Endothelial cell of umbilical vein (primary cell): ENCODE measurements around the gene CD24. TPM values are rescaled to one million over a fixed set of nuclear protein-coding genes. Genes with fewer than 3 reads are reported as not detected.

Experiments
- BruUV-seq: library from RNA; stranded (reverse); fragments of 400-500 nt; replicated peaks from 2 replicates; lab custom pipeline; 2021; lab: Mats Ljungman, UMichigan
- CTCF ChIA-PET: fragments of 300-600, 350-600 bp; sonication (Branson Sonifier 250); formaldehyde crosslinking; loops from one replicate; lab custom pipeline; 2021; ENCODE audit warnings: antibody characterized with exemption, inconsistent platforms; lab: Charles Lee
- POLR2A ChIA-PET: fragments of 300-600, 350-600 bp; sonication (Branson Sonifier 250); formaldehyde crosslinking; loops from one replicate; lab custom pipeline; 2021; ENCODE audit warnings: antibody characterized with exemption, inconsistent platforms; lab: Charles Lee
- DNase-seq: peaks from one replicate; pipeline ENCODE4 v3.0.0-alpha.2; 2011; ENCODE audit warnings: low read depth, low spot score
- FAIRE-seq: peaks from 2 replicates; lab custom pipeline; 2011; peaks lifted over from hg19 to GRCh38; lab: Jason Lieb, UNC
- H2AFZ ChIP-seq: 2 replicates; pipeline ENCODE4 v1.6.0; 2012; ENCODE audit warnings: low read depth, low read length, control low read depth, inconsistent platforms
- H3K27ac ChIP-seq: 2 replicates; pipeline ENCODE4 v1.5.1; 2011; ENCODE audit warnings: low read depth, mild to moderate bottlenecking, control low read depth, low read length, moderate library complexity; ENCODE audit not compliant: insufficient read depth
- H3K27me3 ChIP-seq, 2 experiments: 2 replicates each; pipeline versions ENCODE4 v1.6.0 to v1.6.1; 2011; ENCODE audit warnings: low read length in 2 of 2, mixed read lengths in 1 of 2; ENCODE audit not compliant: control insufficient read depth in 2 of 2, insufficient read depth in 2 of 2
- H3K36me3 ChIP-seq, 2 experiments: 2 replicates in 1 of 2; 3 replicates in 1 of 2; pipeline ENCODE4 v1.5.1; 2011; ENCODE audit warnings: low read length in 2 of 2, mild to moderate bottlenecking in 1 of 2, moderate library complexity in 1 of 2; ENCODE audit not compliant: control insufficient read depth in 2 of 2, insufficient read depth in 2 of 2; ENCODE audit errors: extremely low read depth in 1 of 2
- H3K4me1 ChIP-seq: 3 replicates; pipeline ENCODE4 v1.5.1; 2011; ENCODE audit warnings: mild to moderate bottlenecking, low read length; ENCODE audit not compliant: control insufficient read depth, insufficient read depth; ENCODE audit errors: extremely low read depth
- H3K4me2 ChIP-seq: 2 replicates; pipeline ENCODE4 v1.6.1; 2011; ENCODE audit warnings: low read length, control low read depth, mixed read lengths; ENCODE audit not compliant: insufficient read depth
- H3K4me3 ChIP-seq, 3 experiments: fragments of 200-600 bp in 1 of 3; sonication (generic), shearing (Covaris generic) in 1 of 3; replicated peaks in 1 of 3; 2 replicates each; pipeline ENCODE4 v1.5.1; 2011 to 2016; ENCODE audit warnings: control low read depth in 3 of 3, low read length in 3 of 3, mild to moderate bottlenecking in 2 of 3, inconsistent platforms in 1 of 3, low read depth in 1 of 3, moderate library complexity in 1 of 3; ENCODE audit not compliant: insufficient read depth in 1 of 3
- H3K79me2 ChIP-seq: 2 replicates; pipeline ENCODE4 v1.6.0; 2012; ENCODE audit warnings: low read length, inconsistent platforms; ENCODE audit not compliant: control insufficient read depth, insufficient read depth
- H3K9ac ChIP-seq: replicated peaks from 2 replicates; pipeline ENCODE3; 2011; ENCODE audit warnings: low read length, control low read depth; ENCODE audit not compliant: insufficient read depth; ENCODE audit errors: extremely low read depth
- H3K9me1 ChIP-seq: replicated peaks from 3 replicates; pipeline ENCODE4 v1.6.0; 2011; ENCODE audit warnings: mild to moderate bottlenecking, low read length; ENCODE audit not compliant: control insufficient read depth, insufficient read depth; ENCODE audit errors: extremely low read depth
- H3K9me3 ChIP-seq: replicated peaks from 2 replicates; pipeline ENCODE4 v1.5.1; 2012; ENCODE audit warnings: low read length, inconsistent platforms; ENCODE audit not compliant: control insufficient read depth, insufficient read depth
- H4K20me1 ChIP-seq: replicated peaks from 2 replicates; pipeline ENCODE3; 2011; ENCODE audit warnings: mild to moderate bottlenecking, low read length; ENCODE audit not compliant: control insufficient read depth, insufficient read depth; ENCODE audit errors: extremely low read depth
- EZH2 ChIP-seq: IDR thresholded peaks from 2 replicates; pipeline ENCODE4 v1.6.1; 2012; ENCODE audit warnings: borderline replicate concordance, low read depth, mild to moderate bottlenecking, moderate library complexity, low read length, inconsistent platforms; ENCODE audit not compliant: severe bottlenecking
- FOS ChIP-seq: IDR thresholded peaks from 2 replicates; pipeline ENCODE4 v1.6.1; 2011; ENCODE audit warnings: mild to moderate bottlenecking, low read length, moderate library complexity, borderline replicate concordance; ENCODE audit not compliant: insufficient read depth
- POLR2A ChIP-seq: IDR thresholded peaks from 2 replicates; pipeline ENCODE4 v1.6.1; 2012; ENCODE audit warnings: low read depth, mild to moderate bottlenecking, control low read depth, low read length
- POLR2AphosphoS5 ChIP-seq: IDR thresholded peaks from 2 replicates; pipeline ENCODE4 v1.6.1; 2012; ENCODE audit warnings: low read depth, mild to moderate bottlenecking, control low read depth, low read length, moderate library complexity; ENCODE audit not compliant: insufficient read depth
- dilution Hi-C: fragments of 300-500 bp; cut with MboI; formaldehyde crosslinking; loops from one replicate; pipeline ENCODE4 v1.15.0; 2019; ENCODE audit warnings: low sequenced_read_pairs; ENCODE audit not compliant: extremely low pct_ligation_motif_present
- intact Hi-C: fragments of 100-400 bp; cut with micrococcal nuclease; formaldehyde crosslinking; loops from one replicate; pipeline ENCODE4 v1.10.0; 2022
- polyA plus RNA-seq, 4 experiments: library from polyadenylated mRNA; depleted of rRNA in 3 of 4; stranded (reverse) in 3 of 4; unstranded in 1 of 4; fragments of >200 nt; gene quantifications; 2 replicates each; pipeline versions ENCODE4 v1.2.1 to v1.2.3, GENCODE V29; 2011 to 2012; ENCODE audit warnings: missing spikeins in 1 of 4
- total RNA-seq: library from RNA; stranded (reverse); gene quantifications from 2 replicates; pipeline ENCODE4 v1.2.3, GENCODE V29; 2021
- TF ChIP-seq, protein P1 (sequence below), 2 donors: IDR thresholded peaks; 1 replicate in 1 of 2; 2 replicates in 1 of 2; pipeline ENCODE4 v1.5.1; 2011; ENCODE audit warnings: low read length in 2 of 2, mild to moderate bottlenecking in 2 of 2, moderate library complexity in 2 of 2, control low read depth in 1 of 2, inconsistent platforms in 1 of 2, low read depth in 1 of 2; ENCODE audit not compliant: insufficient read depth in 1 of 2; ENCODE audit errors: extremely low read depth in 1 of 2

CD24 gene
- total and polyA plus RNA-seq, 2 donors (not counting 3 experiments of a cell fraction or from before 2014, with no cell fraction given): 2.5 to 10.2 TPM

DNA sequence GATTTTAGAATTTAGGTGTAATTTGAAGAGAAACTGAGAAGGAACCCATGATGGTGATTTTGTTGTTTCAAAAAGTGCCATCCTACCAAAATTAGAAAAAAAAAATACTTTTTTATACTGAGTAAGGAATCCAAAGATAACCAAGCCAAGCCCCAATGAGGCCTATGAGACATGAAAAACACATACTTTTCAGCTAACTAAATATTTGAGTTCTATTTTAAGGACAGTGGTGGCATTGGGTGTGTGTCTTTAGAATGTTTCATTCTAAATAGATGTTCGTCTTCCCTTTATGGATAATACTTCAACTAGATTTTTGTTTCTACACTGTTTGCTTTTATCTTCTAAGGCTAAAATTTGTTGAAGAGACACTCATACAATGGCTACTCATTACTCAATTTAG is 9.6 kb downstream of the CD24 start:
- no peaks in the 10 kb centered on the region for H4K20me1 ChIP-seq
- H3K9ac ChIP-seq: no peak overlapping the region
- TF ChIP-seq, protein P1, sequence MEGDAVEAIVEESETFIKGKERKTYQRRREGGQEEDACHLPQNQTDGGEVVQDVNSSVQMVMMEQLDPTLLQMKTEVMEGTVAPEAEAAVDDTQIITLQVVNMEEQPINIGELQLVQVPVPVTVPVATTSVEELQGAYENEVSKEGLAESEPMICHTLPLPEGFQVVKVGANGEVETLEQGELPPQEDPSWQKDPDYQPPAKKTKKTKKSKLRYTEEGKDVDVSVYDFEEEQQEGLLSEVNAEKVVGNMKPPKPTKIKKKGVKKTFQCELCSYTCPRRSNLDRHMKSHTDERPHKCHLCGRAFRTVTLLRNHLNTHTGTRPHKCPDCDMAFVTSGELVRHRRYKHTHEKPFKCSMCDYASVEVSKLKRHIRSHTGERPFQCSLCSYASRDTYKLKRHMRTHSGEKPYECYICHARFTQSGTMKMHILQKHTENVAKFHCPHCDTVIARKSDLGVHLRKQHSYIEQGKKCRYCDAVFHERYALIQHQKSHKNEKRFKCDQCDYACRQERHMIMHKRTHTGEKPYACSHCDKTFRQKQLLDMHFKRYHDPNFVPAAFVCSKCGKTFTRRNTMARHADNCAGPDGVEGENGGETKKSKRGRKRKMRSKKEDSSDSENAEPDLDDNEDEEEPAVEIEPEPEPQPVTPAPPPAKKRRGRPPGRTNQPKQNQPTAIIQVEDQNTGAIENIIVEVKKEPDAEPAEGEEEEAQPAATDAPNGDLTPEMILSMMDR (IDR thresholded peaks at IDR 0.05; ENCODE audit: extremely low read depth in 1 of 2, insufficient read depth in 1 of 2, low read depth in 1 of 2, low read length in 2 of 2): no peak
- H3K4me2 ChIP-seq: no peak overlapping the region
- H3K9me3 ChIP-seq: no peaks in the 10 kb centered on the region
- dilution Hi-C loops (no loop called here), intact Hi-C loops (no loop called here)
- no TSS peak for BruUV-seq
- H3K4me3 ChIP-seq: no peak overlapping the region
- H3K9me1 ChIP-seq: no peaks in the 10 kb centered on the region
- H3K79me2 ChIP-seq: no peaks in the 10 kb centered on the region
- FAIRE-seq (no peak), DNase-seq (no peak)
- no peaks in the 10 kb centered on the region for H3K4me1 ChIP-seq
- H3K27ac ChIP-seq: no peak overlapping the region
- CTCF ChIA-PET: no interaction called here
- H3K36me3 ChIP-seq: no peaks in the 10 kb centered on the region
- no peak overlapping the region for H2AFZ ChIP-seq
- POLR2A ChIA-PET: no interaction called here
- H3K27me3 ChIP-seq: no peaks in the 10 kb centered on the region

DNA sequence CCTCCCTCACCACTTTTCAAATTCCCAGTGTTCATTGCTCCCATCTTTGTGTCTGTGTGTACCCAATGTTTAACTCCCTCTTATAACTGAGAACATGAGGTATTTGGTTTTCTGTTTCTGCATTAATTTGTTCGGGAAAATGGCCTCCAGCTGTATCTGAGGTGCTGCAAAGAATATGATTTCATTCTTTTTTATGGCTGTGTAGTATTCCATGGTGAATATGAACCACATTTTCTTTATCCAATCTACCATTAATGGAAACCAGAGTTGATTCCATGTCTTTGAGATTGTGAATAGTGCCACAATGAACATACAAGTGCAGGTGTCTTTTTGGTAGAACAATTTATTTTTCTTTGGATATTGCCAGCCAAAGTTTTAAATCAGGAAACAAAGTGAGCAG is 10.4 kb downstream of the CD24 start:
- ChIA-PET POLR2A (no interaction called here), CTCF (no interaction called here)
- no peaks in the 10 kb centered on the region for H4K20me1 ChIP-seq
- no peaks in the 10 kb centered on the region for H3K9me3 ChIP-seq
- H2AFZ ChIP-seq: no peak overlapping the region
- H3K9me1 ChIP-seq: no peaks in the 10 kb centered on the region
- no peak overlapping the region for H3K27ac ChIP-seq
- H3K79me2 ChIP-seq: no peaks in the 10 kb centered on the region
- H3K9ac ChIP-seq: no peak overlapping the region
- TF ChIP-seq POLR2A (no peak), FOS (no peak), POLR2AphosphoS5 (no peak), EZH2 (no peak)
- H3K27me3 ChIP-seq: no peaks in the 10 kb centered on the region
- H3K4me2 ChIP-seq: no peak overlapping the region
- BruUV-seq: no TSS peak
- H3K4me1 ChIP-seq: no peaks in the 10 kb centered on the region
- dilution Hi-C loops: no loop called here
- no peak overlapping the region for H3K4me3 ChIP-seq
- FAIRE-seq (no peak), DNase-seq (no peak)
- H3K36me3 ChIP-seq: no peaks in the 10 kb centered on the region
- intact Hi-C loops: no loop called here
